ENCODE measurements around the gene GRPR.

GRPR gene

GRCh38 chrX:16164748-16165147, 41.4 kb downstream of the GRPR start:
- Histone ChIP-seq H3K27ac (replicated peaks) (no peak overlapping the region), H3K4me3 (replicated peaks; ENCODE audit: insufficient read depth, low read length) (no peak overlapping the region), H3K27me3 (ENCODE audit: insufficient read depth, poor library complexity, severe bottlenecking) (no peaks in the 10 kb centered on the region)
- TF ChIP-seq POLR2AphosphoS5 (IDR thresholded peaks at IDR 0.05; ENCODE audit: low read depth) (no peak), GABPA (IDR thresholded peaks at IDR 0.05; ENCODE audit: low read depth) (no peak), SPI1 (IDR thresholded peaks at IDR 0.05; ENCODE audit: borderline replicate concordance, low read depth) (no peak)
- TF ChIP-seq, protein P1, sequence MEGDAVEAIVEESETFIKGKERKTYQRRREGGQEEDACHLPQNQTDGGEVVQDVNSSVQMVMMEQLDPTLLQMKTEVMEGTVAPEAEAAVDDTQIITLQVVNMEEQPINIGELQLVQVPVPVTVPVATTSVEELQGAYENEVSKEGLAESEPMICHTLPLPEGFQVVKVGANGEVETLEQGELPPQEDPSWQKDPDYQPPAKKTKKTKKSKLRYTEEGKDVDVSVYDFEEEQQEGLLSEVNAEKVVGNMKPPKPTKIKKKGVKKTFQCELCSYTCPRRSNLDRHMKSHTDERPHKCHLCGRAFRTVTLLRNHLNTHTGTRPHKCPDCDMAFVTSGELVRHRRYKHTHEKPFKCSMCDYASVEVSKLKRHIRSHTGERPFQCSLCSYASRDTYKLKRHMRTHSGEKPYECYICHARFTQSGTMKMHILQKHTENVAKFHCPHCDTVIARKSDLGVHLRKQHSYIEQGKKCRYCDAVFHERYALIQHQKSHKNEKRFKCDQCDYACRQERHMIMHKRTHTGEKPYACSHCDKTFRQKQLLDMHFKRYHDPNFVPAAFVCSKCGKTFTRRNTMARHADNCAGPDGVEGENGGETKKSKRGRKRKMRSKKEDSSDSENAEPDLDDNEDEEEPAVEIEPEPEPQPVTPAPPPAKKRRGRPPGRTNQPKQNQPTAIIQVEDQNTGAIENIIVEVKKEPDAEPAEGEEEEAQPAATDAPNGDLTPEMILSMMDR (IDR thresholded peaks at IDR 0.05; ENCODE audit: insufficient read depth, low read length): no peak
- TF ChIP-seq, protein P2, sequence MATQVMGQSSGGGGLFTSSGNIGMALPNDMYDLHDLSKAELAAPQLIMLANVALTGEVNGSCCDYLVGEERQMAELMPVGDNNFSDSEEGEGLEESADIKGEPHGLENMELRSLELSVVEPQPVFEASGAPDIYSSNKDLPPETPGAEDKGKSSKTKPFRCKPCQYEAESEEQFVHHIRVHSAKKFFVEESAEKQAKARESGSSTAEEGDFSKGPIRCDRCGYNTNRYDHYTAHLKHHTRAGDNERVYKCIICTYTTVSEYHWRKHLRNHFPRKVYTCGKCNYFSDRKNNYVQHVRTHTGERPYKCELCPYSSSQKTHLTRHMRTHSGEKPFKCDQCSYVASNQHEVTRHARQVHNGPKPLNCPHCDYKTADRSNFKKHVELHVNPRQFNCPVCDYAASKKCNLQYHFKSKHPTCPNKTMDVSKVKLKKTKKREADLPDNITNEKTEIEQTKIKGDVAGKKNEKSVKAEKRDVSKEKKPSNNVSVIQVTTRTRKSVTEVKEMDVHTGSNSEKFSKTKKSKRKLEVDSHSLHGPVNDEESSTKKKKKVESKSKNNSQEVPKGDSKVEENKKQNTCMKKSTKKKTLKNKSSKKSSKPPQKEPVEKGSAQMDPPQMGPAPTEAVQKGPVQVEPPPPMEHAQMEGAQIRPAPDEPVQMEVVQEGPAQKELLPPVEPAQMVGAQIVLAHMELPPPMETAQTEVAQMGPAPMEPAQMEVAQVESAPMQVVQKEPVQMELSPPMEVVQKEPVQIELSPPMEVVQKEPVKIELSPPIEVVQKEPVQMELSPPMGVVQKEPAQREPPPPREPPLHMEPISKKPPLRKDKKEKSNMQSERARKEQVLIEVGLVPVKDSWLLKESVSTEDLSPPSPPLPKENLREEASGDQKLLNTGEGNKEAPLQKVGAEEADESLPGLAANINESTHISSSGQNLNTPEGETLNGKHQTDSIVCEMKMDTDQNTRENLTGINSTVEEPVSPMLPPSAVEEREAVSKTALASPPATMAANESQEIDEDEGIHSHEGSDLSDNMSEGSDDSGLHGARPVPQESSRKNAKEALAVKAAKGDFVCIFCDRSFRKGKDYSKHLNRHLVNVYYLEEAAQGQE (IDR thresholded peaks at IDR 0.05; ENCODE audit: insufficient replicate concordance, low read depth): no peak
- no peak for DNase-seq (ENCODE audit: low read depth in 1 of 2, low spot score in 1 of 2)

DNA sequence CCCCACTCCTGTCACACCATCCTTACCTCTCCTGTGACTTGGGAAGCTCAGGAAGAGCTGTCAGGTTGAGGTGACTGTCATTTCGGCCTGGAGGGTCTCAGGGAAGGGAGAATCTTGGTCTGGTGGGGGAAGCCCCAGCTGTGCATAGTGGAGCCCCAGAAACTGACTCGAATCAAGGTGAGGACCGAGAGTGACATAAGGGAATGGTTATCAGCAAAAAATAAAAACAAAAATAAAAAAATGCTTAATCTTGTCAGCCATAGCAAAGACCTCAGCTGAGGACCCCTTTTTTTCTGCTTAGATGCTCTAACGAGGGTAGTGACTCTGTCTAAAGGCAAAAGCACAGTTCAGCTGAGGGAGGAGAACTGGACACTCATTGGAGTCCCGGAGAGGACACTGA, 43.8 kb downstream of the GRPR start, which contains the start of gene MAGEB17:
TSS of gene MAGEB17 (plus strand) at position 301 of the 400 bp plus-strand sequence. CDS start 2,902 bp downstream, outside the sequence.
- DNase-seq (ENCODE audit: low read depth in 1 of 2, low spot score in 1 of 2): no peak
- no peak within 1 kb of the TSS for H3K4me3 ChIP-seq (replicated peaks; ENCODE audit: insufficient read depth, low read length)
- TF ChIP-seq, protein P1 (IDR thresholded peaks at IDR 0.05; ENCODE audit: insufficient read depth, low read length): no peak
- TF ChIP-seq POLR2AphosphoS5 (IDR thresholded peaks at IDR 0.05; ENCODE audit: low read depth) (no peak), SPI1 (IDR thresholded peaks at IDR 0.05; ENCODE audit: borderline replicate concordance, low read depth) (no peak), GABPA (IDR thresholded peaks at IDR 0.05; ENCODE audit: low read depth) (no peak)
- TF ChIP-seq, protein P2 (IDR thresholded peaks at IDR 0.05; ENCODE audit: insufficient replicate concordance, low read depth): no peak
- no peaks in the 10 kb centered on the region for H3K27me3 ChIP-seq (ENCODE audit: insufficient read depth, poor library complexity, severe bottlenecking)
- H3K27ac ChIP-seq (replicated peaks): no peak within 1 kb of the TSS

DNA sequence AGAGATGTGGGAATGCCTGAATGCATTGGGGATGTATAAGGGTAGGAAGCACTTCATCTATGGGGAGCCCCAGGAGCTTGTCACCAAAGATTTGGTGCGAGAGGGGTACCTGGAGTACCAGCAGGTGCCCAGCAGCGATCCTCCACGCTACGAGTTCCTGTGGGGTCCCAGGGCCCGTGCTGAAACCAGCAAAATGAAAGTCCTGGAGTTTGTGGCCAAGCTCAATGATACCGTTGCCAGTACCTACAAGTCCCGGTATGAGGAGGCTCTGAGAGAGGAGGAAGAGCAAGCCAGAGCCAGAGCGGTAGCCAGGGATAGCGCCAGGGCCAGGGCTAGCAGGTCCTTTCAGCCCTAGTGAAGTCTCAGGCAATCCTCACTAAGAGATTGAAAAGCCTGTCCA, 47.7 kb downstream of the GRPR start:
- Histone ChIP-seq H3K27me3 (ENCODE audit: insufficient read depth, poor library complexity, severe bottlenecking) (peaks cover 2% of the 10 kb centered on the region), H3K4me3 (replicated peaks; ENCODE audit: insufficient read depth, low read length) (no peak overlapping the region), H3K27ac (replicated peaks) (no peak overlapping the region)
- TF ChIP-seq GABPA (IDR thresholded peaks at IDR 0.05; ENCODE audit: low read depth) (no peak), POLR2AphosphoS5 (IDR thresholded peaks at IDR 0.05; ENCODE audit: low read depth) (no peak), SPI1 (IDR thresholded peaks at IDR 0.05; ENCODE audit: borderline replicate concordance, low read depth) (no peak)
- TF ChIP-seq, protein P2 (IDR thresholded peaks at IDR 0.05; ENCODE audit: insufficient replicate concordance, low read depth): no peak
- TF ChIP-seq, protein P1 (IDR thresholded peaks at IDR 0.05; ENCODE audit: insufficient read depth, low read length): no peak
- no peak for DNase-seq (ENCODE audit: low read depth in 1 of 2, low spot score in 1 of 2)

Data from HL-60 (cell line).